ENCODE measurements around the gene CNPY1.

CNPY1 gene

DNA sequence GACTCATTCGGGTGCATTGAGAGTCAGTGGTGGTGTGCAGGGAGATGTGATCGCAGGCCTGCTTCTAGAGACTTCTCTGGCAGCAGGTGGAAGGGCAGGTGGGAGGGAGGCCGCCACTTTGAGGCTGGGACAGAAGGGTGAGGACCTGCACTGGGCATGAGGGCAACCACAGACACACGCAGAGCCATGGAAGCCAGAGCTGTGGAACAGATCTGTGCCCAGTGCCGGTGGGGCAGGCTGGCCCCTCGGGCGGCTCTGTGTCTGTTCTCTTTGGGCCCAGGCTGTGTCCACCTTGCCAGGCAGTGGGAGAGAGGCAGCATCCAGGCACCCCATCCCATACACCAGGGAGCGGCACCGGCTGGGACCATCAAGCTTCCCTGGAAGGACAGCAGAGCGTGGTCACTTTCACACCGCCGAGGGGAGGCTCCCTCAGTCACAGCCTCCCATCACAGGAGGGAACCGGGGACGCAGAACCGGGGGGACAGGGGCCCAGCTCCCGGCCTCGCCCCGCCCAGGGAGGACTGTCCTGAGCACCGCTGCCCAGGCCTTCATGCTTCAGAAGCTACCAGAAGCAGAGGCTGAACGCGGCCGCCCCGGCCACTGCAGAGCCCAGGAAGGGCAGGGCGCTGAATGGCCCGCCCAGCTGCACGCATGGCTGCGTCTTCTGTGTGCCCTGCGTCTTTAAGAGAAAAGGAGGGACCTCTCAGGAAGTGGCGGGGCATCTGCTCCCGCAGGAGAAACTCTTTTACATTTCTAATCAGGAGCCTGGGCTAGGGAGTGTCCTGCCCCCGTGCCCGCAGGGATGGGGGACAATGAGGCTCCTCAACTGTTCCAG, 56.3 kb downstream of the CNPY1 start:
- DNase-seq (ENCODE audit: low read depth in 2 of 2): no peak

DNA sequence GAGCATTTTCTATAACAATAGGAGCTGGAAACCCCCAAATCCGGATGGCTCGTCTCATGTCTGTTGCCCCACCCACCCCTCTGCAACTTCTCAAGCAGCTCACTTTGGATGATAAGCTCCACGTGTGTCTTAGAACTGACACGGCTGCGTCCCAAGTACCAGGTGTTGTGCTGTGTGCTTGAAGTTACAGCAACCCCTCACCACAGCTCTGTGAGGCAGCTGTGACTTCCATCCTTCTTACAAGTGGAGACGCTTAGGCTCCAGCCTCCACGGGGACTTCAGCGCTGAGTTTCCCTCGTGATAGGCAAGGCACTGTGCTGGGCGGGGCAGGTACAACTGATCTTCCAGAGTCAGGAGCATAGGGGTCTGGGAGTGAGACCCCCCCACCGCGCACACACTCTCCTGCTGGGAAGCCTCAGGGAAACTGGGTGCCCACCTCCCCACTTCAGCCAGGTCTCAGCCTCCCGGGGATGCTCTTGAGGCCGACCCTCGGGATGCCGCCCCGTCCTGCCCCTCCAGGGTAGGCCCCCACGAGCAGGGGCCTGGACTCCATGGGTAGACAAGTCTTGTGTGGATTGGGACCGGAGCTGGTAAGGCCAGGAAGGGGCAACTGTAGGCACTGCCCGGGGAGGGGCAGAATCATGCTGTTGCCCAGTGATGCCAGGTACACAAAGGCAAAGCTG, 57.1 kb downstream of the CNPY1 start:
- DNase-seq (ENCODE audit: low read depth in 2 of 2): no peak

DNA sequence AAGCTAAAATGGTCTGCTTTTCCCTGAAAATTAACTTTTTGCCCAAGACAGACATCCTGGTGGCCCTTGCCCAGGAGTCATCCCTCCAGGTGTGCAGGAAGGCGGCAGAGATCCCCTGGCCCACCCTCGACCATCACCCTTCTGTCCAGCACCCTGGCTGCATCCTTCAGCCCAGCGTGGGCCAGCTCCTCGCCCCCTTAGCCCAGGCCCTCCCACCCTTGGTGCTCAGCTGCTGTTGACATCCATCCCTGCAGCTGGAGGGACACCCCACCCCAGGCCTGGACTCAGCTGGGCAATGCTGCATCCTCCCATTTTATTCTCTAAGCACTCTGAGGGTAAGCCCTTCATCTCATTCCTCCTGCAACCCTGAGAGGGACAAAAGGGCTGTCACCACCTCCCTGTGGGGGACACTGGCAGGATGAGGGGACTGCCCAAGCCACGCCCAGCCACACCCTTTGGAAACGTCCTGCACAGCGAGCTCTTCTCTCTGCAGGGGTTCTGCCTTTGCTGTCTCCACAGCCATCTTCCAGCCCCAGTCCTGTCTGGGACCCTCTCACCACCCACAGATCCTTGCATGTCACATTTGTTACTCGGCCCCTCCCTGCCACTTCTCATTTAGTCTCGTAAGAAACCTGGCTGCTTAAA, 57.8 kb downstream of the CNPY1 start:
- no peak for DNase-seq (ENCODE audit: low read depth in 2 of 2)

DNA sequence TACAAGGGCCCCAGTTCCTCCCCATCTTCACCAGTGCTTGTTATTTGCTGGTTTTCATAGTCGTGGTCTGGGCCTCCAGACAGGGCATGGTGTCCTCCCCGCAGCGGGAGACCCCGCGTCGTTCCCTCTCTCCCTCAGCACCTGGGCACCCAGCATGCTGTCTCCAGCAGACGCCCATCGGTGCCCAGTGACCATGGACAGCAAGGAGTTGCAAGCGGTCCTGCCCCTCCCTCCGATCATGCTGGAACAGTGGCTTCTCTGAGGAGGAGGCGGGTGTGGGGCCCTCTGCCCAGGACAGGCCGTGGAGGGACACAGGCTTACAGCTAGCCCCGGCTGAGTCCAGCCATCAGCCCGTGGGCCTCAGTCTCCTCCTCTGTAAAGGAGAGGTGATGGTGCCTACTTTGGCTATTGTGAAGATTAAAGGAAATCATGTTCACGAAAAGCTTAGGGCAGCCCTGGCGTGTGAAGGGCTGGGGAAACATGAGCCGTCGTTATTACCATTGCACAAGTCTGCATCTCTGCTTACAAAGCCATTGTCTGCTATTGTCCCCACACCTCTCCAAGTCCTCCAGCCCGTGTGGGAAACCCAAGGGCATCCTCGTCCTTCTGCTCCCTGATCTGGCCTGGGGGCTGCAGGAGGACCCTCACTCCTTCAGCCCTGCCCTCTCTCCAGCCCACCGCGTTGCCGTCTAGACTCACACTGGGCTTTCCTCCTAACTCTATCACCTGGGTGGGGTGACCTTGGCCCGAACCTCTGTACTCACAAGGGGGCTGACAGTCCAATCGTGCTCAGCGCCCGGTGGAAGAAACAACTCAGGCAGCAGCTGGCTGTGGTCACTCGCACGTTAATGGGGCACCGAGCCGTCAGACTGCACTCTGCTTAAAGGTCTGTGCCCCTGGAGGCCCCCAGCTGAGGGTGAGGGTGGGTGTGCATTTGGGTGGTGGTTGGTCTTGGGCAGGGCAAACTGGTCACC, 58.6 kb downstream of the CNPY1 start:
- no peak for DNase-seq (ENCODE audit: low read depth in 2 of 2)

DNA sequence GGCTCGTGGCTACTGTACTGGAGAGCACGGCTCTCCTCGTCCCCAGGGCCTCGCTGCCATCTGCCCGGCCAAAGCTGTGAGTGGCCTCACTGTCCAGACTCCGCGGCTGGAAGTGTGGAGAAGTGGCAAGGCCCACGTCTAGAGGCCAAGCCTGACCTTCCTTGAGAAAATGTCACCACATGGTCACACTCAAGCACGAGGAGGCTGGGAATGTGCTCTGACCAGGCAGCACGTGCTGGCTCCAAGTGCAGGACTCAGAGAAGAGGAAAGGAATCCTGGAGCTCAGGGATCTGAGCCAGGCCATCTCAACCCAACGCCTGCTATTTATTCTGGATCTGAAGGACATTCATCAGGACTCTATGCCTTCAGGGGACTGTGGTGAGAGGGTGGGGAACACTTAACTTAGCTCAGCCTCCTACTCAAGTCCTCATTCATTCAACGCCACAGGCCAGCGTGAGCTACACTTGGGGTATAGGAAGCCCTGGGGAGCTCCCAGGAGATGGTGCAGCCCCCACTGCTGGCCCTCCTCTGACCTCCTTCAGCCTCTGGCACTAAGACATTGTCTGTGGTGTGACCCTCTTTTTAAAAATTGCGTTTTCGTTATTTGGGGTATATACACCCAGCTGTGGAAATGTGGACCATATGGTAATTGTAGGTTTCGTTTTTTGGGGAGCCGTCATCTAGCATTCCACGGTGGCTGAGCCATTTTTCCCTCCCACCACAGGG, 59.4 kb downstream of the CNPY1 start:
- no peak for DNase-seq (ENCODE audit: low read depth in 2 of 2)

DNA sequence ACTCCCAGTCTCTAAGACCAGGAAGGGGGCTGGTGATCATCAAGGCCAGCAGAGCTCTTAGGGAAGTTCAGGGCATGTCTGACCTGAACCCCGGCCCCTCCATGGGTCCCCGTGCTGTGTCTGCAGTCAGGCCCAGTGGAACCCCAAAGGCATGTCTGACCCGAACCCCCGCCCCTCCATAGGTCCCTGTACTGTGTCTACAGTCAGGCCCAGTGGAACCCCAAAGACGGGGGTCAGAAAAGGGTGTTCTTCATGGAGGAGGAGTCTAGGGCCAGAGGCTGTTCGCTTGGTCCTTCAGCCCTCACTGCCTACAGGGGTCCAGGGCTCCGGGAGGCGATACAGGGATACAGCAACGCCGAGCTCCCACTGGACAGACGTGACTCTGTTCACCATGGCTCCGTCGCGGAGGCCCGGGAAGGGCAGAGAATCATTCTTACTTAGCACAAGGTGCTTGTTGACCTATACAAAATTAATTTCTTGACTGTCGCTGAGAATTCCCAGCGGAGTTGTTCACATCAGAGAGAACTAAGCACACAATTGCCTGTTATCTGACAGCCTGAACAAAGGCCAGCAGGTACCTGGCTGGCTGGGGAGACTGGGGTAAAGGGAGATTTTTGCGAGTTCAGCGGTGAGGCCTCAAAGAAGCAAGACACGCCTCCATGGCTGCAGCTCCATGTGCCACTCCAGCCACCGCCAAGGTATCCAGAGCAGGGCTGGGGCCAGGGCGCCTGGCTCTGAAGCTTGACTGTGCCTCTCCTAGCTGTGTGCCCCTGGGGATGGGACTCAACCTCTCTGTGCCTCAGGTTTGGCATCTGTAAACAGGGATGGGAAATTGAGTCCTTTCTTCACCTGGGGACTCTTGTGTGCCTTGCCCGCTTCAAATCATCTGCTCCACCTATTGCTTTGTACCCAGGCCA, 61.6 kb downstream of the CNPY1 start:
- DNase-seq (ENCODE audit: low read depth in 2 of 2): no peak

DNA sequence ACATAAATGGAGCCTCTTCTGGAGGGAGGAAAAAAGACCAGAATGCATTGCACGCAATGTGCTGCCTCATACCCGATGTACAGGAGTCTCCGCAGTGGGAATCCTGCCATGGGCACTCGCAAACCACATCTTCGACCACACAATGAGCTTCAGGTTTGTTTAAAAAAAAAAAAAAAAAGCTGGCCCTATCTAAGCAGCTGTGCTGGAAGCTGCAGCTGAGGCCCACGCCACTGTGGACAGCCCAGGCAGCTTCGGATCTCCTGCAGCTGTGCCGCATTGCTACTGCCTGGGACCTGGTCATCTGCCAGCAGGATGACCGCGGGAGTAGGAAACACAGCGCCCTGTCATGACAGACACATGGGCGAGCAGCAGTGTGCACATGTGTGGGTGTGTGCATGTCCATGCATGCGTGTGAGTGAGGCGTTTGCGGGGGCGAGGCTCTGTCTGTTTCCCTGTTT, 62.5 kb downstream of the CNPY1 start:
- DNase-seq (ENCODE audit: low read depth in 2 of 2): no peak

DNA sequence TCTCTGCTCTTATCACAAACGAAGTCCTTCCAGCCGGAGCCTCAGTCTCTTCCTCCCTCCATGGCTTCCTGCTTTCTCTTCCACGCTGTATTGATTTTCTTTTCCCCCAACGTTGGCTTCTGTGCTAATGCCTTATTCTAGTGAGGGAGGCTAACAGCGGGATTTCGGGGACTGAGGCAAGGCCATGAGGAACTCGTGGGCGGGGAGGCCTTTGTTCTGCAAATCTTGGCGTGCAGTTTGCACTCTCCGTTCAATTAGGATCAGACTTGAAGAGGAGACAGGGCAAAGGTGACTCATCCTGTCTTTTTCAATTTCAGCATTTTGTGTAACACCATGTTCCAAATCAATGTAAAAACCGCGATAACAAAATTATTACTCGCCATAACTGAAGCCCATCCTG, 63.1 kb downstream of the CNPY1 start:
- no peak for DNase-seq (ENCODE audit: low read depth in 2 of 2)

DNA sequence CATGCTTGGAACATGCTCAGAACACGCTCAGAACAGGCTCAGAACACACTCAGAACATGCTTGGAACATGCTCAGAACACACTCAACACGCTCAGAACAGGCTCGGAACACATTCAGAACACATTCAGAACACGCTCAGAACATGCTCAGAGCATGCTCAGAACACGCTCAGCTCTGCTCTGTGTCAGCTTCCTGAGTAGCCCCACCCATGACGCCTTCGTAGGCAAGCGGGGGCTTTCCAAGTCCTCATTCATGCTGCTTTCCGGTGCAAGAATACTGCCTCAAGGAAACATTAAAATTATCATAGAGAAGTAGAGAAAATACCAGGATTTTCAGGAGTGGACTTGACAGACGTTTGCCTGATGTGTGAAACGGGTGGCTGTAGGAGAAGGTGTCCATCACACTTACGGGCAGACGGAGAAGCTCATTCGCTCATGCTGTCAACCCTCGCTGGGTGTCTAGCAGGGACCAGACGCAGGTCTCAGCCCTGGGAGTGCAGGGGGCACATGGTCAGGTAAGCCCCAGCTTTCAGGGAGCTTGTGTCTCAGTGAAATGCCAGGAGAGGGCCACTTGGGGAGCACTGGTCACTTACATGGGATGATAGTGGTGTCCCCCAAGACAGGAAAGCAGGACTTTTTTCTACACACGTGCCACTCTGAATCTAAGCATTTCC, 63.7 kb downstream of the CNPY1 start:
- DNase-seq (ENCODE audit: low read depth in 2 of 2): no peak

DNA sequence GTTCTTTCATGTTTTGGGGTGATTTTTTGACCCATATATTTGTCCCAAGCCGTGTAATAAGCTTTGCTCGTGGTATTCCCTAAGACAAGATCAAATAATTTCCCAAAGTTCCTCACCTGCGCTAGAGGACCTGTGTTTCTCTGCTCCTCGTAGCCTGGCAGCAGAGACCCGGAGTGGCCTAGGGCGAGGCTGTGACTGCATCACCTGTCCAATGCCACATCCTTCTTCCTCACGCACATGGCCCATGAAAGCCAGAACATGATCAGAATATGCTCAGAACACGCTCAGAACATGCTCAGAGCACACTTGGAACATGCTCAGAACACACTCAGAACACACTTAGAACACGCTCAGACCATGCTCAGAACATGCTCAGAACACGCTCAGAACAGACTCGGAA, 64.6 kb downstream of the CNPY1 start:
- no peak for DNase-seq (ENCODE audit: low read depth in 2 of 2)

DNA sequence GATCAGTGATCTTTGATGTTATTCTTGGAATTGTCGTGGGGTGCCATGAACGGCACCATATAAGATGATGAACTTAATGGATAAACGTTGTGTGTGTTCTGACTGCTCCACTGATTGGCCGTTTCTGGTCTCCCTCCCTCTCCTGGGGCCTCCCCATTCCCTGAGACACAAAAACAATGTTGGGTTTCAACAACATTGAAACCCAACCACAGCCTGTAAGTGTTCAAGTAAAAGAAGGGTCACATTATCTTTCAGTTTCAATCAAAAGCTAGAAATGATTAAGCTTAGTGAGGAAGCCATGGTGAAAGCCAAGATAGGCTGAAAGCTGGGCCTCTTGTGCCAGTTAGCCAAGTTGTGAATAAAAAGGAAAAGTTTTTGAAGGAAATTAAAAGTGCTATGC, 68.9 kb downstream of the CNPY1 start:
- no peak for DNase-seq (ENCODE audit: low read depth in 2 of 2)

DNA sequence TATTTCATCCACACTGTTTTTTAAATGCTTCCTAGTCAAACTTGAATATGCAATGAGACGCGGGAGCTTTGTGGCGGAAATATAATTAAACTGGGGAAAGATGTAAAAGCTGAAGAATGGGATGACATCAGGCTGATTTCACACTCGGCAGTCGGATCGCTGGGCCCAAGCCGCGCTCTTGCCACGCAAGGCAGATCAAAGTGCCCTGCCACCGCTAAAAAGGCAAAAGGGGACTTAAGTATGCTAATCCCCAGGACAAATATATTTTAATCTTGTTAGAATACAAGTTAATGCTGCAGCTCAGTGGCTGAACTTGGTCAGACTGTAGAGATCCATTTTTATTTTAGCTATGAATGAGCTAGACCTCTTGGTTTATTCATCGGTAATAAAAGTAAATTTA, 74.6 kb downstream of the CNPY1 start:
- no peak for DNase-seq (ENCODE audit: low read depth in 2 of 2)

DNA sequence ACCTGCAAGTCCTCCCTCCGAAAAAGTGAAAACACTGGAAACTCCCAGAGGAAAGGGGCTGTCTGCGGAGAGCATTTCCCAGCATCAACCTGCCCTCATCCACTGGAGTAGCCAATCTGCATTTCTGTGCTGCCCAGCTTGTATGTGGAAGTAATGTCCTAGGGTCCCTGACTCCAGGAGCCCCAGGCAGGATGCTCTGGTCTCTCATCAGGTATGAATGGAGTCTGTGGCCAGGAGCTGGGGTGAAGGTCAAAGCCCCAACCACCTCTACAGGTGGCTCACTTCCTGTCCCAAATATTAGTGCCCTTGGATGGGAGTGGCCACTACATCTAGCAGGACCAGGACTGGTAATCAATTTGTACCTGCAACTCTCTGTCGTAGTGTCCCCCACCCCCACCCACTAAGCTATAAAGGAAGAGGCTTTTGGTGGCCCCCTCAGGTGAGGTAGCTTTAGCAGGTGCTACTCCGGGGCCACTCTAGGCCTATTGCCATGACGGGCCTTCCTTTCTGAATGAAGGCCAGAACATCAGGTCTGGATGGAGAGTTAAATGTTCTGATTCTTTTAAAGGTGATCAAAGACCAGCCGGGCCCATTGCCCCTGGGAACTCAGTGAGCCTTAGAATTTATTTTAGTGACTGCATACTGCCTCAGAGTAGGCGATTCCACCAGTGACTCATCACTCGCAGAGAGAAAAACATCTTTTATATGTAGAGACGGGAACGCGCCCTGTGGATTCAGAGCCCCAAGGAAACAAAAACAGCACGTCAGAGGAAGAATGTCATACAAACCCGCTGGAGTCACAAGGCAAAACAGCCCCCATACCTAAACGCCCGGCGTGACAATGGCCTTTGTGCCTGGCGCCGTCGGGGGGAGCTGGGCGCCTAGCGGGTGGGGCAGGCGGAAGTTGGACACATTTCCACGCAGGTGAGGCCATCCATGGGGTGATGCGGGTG, 75.4 kb downstream of the CNPY1 start:
- DNase-seq (ENCODE audit: low read depth in 2 of 2): no peak

DNA sequence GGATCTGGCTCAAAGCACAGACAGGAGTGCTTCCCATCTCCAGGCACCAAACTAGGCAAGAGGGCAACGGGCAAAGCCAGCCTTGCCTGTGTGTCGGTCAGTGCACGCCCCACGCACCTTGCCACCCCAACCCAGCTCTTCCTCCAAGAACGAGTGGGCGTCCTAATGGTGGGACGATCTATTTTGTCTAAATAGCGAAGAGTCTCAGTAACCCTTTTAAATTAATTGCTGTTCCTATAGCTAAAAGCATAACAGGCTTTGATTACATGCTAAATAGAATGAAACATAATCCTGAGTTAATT, 76.2 kb downstream of the CNPY1 start:
- DNase-seq (ENCODE audit: low read depth in 2 of 2): no peak

DNA sequence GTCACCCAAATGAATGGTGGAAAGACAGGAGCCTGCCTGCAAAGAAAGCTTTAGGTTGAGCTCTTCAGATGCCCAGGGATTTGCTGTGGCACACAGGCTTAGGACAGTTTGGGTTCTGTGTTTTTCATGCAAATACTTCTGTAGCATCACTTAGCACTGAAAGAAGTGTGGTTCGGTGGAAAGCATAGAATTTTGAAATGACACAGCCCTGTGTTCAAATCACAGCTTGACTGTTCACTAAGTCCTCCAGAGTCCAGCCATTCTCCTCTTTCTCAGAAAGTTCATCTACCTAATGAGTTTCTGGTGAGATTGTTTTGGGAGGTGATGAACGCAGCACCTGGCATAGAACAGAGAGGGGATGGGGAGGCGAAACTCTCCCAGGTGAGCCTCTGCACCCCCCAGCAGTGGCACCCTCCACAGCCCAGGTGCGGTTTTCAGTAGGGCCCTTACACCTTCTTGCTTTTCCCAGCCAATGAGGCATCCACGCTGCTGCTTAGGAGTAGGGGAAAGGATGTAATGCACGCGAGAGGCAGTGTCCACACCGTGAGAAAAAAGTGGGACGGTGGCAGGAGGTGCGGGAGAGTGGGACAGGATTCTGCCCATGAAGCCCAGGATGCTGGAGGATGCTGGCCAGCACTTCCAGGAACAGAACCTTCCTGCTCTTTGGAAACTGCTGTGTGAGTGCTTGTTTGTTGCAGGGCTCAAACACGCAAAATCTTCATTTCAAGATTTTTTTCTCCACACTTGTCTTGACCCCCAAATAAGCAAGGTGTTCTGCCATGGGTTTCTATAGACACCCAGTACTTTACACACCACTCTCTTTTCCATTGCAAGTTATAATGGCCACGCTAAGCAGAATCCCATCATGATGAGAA, 76.8 kb downstream of the CNPY1 start:
- no peak for DNase-seq (ENCODE audit: low read depth in 2 of 2)

DNA sequence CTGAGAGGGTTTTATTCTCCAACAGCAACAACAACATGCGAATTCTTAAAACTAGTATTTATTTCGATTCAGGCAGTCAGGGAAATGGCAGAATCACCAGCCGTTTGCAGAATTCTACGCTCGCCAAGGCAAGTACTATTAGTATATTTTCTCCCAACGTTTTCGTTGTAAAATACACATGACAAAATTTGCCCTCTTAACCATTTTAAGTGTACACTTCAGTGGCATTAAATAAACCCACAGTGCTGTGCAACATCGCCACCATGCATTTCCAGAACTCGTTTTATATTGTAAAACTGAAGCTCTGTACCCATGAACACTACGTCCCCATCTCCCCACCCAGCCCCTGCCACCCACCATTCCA, 77.6 kb downstream of the CNPY1 start:
- DNase-seq (ENCODE audit: low read depth in 2 of 2): no peak

Data from stimulated activated CD4-positive, alpha-beta T cell treated with anti-CD3 and anti-CD28 coated beads, Interleukin-1b, Interleukin-23, amount 100 ng/mL, for 4 hours (primary cell).